ENCODE data around the gene BNC2.
"Not testable (repeated sequence)": the region's sequence is repeated elsewhere in the genome, so short reads cannot be mapped to it uniquely, and the experiment has no call there.

Gene BNC2

DNA sequence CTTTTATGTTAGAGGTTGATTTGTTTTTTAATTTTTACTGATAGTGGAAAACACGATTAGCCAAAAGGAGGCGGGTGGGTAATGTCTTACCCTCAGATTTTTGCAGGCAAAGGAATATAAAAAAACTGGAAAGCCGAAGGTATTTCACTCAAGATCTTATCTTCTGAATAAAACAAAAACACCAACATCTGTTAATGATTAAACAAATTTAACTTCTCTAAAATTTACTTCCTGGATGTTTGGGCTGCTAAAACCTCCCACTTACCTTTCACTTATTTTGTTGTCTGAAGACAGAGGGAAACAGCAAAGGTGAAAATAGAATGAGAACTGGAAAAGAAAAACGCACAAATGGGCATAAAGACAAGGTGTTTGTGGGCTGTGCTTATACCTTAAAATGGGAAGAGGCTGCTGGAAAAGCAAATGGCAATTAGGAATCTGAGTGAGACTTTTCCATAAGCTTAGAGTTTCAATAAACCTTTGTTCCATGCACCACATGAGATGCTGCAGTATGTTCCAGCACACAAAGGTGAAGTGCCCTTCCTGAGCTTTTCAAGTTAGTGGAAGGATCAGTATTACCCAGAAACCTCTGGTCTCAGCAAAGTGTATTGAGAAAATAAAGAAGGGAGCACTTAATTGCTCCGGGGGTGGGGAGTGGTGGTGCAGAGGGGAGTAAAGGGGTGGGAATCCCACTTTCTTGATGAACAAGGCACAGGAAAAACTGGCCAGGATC lies 298.3 kb downstream of the BNC2 start:
- DNase-seq: no peak

DNA sequence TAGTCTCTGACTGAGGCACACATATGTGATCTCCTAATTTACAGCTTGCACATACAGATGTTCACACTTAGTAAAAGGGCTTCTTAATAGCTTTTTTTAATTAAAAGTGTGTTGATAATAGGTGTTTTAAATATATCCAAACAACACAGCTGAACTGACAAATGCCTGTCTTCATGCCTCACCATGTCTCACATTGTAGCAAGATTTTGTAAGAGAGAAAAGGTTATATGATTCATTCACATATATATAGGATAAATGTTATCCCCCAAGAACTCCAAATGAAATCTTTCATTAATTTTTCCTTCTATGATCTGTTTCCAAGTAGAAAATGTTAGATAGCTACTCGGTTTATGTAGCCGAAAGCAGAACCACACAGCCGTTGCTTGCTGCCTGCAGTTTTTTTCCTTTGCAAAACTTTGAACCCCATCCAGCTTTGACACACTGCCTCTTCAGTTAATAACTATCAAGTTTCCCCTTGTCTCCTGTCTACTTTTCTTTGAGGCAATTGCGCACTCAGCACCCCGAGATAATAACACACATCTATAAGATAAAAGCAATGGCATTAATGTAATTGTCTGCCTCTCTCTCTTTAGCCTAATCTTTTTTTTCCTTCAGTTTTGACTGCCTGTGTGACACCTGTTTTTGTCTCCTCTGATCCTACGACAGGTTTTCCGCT lies 299.2 kb downstream of the BNC2 start:
- no peak for DNase-seq

DNA sequence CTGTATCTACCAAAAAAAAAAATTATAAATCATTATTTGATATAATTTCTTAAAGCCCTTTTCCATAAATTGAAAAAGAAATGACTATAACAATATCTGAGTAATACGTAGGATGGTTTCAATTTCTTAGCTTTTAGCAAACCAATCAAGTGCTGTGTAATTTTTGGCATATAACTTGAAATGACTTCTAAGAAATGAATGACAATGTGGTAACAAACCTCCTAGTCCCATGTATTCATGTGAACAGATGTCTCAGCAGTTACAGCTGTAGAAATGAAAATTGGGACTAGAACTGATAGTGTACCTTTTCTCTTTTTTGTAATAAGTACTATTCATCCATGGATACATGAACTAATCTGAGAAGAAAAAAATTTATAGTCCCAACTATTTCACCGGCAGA lies 307.0 kb downstream of the BNC2 start:
- DNase-seq: no peak

DNA sequence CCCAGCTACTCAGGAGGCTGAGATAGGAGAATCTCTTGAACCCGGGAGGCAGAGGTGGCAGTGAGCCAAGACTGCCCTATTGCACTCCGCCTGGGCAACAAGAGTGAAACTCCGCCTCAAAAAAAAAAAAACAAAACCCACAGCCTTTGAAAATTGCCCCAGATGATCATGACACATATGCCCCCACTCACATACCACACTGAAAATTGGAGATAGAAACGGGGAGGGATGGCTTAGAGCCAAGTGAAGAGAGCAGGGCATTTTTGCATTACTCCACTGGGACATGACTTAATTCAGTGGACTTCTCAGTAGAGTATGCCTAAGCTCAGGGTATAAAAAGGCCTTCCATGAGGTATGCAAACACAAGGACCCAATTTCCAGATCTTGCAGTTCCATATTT lies 309.3 kb downstream of the BNC2 start:
- no peak for DNase-seq

DNA sequence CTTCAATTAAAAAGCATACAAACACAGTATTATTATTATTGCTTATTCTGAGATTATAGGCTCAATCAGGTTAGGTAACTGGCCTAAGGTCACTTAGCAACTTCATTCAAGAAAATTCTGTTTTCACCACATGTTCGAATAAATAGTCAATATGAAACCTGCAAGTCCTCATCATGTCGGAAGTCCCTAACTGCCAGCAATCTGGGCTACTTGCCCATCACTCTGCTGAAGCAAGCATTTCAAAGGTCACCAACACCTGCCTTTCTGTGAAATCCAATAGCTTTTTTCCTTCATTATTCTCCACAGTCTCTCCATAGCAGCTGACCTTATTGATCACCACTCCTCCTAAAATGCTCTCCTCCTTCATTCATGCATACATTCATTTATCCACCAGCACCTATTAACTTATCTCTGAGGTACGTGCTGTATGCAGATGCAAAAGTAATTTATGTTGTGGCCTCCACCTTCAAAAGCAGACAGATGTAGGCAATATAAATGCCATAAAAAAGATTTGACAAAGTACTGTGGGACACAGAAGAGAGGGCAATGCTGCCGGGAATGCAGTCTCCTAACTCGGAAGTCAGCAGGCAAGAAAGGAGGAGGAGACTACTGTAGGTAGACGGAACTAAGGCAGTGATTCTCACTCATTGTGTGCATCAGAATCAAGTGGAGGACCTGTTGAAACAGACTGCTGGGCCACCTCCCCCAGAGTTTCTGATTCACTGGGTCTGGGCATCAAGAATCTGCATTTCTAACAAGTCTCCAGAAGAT lies 310.9 kb downstream of the BNC2 start:
- no peak for DNase-seq

DNA sequence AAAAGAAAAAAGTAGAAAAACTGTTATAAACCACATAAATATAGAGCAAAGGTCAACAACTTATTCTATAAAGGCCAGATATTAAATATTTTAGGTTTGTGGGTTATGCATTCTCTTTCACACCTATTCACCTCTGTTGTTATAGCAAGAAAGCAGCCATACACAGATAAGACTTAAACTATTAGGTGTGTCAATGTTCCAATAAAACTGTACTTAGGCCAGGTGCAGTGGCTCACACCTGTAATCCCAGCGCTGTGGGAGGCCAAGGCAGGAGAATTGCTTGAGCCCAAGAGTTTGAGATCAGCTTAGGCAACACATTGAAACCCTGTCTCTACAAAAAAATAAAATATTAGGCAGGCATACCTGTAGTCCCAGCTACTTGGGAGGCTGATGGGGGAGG lies 314.7 kb downstream of the BNC2 start:
- no peak for DNase-seq

DNA sequence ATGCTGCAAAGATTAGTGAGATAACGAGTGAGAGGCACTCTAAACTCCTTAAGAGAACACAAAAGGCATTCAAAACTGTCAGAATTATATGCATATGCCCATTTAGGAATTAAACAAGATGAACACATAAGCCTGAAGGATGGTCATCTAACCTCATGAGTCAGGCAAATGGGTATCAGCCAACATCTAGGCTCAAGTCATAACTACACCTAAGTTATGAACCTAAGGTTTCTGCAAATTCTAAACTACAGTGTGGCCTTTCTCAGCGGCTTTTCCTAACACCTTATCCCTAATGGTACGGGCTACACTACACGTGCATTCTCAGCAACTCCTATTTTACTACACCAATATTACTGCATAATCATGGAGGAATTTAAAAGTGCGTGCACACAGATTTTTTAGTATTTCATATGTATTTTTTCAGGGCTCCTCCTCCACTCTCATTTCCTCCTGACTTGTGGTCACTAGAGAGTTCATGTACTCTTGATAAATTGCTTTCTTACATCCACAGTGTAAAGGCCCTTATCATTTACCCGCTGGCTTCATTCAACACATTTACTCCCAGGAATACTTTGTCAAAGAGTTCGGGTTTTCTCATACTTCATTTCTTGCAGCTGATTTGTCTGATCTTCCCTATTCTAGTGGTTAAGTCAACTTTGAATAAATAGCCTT lies 316.5 kb downstream of the BNC2 start:
- DNase-seq: no peak

DNA sequence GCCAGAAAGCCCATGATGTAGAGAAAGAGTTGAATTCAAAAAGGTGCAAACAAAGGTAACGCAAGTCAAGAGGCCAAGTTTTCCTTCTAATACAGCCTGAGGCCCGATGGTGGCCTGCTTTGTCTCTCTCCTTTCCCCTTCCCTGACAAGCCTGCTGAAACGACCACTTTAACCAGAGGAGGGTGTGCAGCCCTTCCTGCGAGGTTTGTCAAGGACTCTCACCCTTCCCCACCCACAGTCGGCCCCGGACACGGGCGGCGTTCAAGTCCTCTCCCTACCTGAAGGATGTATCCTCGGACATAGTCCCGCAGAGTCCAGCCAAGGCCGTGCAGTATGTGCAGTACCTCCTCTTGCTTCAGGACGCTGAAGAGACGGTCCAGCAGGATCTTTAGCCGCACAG lies 318.2 kb downstream of the BNC2 start:
- no peak for DNase-seq

DNA sequence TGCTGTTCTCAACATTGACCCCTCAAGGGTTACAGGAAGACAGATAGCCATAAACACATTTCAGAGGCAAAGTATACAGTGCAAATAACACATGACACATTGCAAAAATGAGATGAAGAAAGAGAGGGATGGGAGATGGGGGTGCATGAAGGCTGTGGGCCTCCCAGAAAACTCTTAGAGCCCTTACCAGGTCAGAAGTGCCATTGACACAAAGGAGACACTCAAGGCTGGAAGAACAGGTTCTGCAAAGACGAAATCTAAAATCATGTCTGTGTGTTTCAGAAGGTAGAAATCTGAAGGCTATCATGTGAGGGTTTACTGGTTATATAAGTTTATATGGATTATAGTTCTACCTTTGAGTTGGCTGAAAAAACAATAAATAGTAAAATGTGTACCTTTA lies 318.8 kb downstream of the BNC2 start:
- DNase-seq: no peak

DNA sequence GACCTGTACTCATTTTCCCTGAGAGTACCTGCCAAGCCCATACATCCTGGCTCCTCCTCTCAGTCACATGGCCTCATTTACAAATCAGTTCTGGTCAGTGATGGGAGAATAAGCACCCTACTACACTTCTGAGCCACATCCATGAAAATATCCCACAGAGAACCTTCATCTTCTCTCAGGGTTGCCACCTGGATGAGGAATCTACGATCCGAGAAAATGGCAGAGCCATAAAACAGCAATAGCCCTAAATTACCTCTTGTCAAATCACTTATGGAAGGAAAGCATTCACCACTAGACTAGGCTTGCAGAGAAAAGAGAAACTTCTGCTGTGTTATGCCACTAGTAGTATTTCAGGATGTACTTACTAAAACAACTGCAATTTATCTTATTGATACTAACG lies 324.8 kb downstream of the BNC2 start:
- no peak for DNase-seq

DNA sequence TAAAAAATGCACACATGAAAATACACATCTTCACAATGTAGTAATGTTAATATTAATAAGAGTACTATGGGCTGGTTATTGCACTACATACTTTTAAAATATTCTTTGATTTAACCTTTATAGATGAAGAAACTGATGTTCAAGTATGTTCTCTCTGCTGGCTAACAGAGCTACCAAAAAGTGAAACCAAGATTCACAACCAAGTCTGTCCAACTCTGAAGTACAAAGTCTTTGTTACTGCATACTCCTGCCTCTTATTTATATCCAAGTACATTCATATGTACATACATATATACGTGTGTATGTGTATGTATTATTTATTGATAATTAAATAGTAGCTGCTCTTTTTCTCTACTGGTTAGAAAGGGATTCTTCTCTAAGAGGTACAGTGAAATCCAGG lies 325.6 kb downstream of the BNC2 start:
- DNase-seq: no peak

DNA sequence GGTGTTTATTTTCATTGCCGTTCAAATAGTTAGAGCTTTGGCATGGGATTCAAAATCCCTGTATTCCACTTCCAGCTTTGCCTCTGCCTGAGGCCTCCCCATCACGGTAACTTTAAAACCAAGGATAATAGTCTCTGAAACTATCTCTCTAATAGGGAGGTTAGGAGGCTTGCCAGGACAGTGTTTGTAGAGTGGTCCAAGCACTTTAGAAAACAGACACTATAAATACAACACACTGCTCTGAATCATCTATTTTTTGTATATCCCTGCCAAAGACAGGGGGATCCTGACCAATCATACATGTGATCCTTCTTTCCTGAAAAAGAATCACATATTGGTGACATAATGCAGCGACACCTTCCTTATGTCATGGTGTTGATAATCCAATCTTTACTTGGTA lies 326.8 kb downstream of the BNC2 start:
- DNase-seq: no peak

DNA sequence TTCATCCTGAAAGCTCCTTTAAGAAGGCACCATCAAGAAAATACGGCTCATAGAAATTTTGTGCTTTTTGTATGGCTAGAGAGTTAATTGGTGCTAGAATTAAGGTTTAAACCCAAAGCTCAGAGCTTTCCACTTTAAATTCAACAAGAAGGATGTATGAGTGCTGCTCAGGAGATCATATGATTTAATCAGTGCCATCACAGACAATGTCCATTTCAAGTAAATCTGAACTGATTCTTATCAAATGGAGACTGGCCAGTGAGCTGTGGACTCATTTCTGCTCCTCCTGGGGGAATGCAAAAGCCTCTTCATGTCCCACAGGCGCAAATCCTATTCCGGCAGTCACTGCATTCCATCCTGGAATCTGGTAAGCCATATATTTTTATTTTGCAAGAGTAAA lies 327.2 kb downstream of the BNC2 start:
- DNase-seq: no peak

DNA sequence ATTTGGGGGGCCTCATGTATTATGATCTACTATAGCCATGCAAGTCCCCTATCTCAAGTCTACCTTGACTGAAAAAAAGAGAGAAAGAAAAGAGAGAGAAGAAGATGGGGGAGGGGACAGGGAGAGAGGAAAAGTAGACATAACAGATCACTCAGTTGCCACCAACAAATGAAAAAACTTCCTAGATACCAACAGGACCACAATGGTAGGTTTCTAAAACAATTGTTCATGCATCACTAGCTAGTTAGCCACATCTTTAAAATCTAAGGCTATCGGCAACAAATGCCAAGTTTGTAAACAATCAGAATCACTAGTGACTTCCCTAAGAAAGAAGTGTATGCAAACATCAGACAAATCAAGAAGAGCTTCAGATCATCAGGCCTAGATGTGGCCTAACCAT lies 328.2 kb downstream of the BNC2 start:
- DNase-seq: no peak

DNA sequence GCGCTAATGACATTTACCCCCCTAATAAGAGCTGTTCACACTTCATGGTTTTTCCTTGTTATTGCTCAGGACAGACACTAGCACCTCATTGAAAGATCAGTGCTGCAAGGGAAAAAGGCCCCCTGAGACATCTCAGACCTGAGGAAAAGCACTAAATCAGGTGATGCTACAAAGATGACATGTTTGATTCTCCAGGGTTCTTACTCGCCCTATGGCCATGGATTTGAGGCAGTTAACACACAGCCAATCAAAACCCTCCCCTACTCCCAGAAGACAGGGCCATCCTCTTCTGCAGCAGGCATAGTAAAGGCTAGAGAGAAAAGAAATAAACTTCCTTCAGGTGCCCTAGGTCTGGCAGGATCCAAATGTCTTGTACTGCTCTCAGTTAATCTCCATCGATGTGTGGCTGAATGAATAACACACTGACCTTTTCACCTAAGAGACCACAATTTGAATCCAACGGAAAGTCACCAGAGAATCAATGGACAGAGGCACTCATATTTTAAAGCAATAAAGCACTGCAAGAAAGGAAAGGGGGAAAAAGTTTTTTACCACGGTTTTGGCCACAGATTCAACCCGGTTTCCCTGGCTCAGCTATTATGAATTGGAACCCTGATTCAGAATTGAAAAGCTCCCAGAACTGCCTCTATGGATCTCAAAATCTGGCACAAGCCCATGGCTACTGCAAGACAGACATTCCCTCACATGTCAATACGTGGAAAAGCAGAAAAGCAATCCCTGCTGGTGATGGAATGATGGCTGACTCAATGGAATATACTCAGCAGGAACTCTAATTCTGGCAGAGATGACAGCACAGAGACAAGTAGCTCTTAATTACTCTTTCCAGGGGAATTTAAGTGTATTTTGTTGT lies 329.5 kb downstream of the BNC2 start:
- no peak for DNase-seq

DNA sequence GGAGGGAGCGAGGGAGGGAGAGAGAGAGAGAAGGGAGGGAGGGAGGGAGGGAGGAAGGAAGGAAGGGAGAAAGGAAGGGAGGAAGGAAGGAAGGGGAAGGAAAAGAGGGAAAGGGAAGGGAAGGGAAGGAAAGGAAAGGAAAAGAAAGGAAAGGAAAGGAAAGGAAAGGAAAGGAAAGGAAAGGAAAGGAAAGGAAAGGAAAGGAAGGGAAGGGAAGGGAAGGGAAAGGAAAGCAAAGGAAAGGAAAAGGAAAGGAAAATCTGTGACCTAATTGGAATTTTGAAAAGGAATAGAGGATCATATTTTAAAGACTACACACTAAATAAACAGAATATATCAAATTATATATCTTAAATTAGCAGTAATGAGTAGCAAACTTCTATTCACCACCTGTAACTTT lies 330.8 kb downstream of the BNC2 start:
- not testable (repeated sequence) for DNase-seq

DNA sequence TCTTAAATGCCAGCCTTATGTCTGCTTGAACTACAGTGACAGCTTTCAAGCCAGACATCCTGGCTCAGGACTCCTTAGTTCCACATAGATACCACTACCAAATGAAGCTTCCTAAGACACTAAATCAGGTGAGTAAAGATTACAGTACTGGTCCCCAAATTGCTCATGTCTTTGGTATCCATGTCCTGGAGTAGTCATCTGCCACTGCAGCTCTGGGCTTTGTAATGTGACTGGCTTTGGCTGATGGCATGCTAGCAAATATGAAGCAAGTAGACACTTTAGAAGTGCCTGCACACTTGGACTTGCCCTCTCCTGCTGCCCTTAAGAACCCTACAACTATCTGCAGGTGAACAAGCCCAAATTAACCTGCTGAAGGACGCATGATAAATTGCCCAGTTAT lies 334.9 kb downstream of the BNC2 start:
- no peak for DNase-seq

DNA sequence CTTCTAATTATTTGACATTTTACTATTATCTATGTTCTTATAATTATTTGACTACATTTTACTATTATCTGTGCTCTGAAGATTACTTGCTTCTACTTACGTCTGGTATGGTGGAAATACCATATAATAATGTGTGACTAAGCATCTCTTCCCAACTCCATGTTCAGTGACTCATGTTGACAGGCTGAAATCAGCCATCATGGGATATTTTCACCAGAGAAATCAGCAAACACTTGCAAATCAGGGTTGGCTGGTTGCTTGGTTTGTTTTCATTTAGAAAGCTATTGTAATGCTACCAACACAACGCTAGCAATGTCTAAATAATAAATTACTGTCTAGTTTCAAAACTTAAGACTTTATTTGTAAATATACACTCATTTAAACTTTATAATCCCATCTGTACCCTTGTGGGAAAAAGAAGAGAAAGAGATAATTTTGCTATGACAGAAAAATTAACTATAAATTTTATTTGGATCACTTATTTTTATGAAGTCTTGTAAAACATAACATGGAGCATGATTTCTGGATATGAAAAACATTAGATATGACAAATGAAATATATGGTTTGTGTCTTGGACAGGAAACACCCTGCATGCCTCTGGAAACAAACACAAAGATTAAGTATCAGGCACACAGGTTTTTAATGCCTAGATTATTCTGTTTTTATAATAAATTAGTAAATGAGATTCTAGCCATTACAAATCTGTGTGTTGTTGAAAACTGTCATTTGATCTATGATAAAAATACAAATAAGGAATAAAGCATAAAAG lies 337.6 kb downstream of the BNC2 start:
- DNase-seq: no peak

DNA sequence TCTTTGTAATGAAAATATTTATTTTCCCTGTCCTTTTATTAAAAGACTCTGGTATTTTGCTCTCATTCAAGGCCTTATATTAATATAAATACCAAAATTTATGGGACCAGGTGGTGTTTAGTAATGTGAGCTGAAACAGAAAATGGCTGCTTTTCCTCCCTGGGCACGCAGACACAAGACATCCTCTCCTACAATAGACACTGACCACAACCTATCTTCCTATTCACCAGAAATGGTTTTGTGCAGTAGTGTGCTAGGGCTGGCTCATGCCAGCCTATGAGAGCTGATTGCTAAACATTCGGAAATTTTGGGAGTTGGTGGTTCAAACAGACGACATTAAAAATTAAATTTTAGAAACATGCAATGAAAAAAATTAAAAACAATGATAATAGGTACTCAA lies 338.2 kb downstream of the BNC2 start:
- DNase-seq: no peak

DNA sequence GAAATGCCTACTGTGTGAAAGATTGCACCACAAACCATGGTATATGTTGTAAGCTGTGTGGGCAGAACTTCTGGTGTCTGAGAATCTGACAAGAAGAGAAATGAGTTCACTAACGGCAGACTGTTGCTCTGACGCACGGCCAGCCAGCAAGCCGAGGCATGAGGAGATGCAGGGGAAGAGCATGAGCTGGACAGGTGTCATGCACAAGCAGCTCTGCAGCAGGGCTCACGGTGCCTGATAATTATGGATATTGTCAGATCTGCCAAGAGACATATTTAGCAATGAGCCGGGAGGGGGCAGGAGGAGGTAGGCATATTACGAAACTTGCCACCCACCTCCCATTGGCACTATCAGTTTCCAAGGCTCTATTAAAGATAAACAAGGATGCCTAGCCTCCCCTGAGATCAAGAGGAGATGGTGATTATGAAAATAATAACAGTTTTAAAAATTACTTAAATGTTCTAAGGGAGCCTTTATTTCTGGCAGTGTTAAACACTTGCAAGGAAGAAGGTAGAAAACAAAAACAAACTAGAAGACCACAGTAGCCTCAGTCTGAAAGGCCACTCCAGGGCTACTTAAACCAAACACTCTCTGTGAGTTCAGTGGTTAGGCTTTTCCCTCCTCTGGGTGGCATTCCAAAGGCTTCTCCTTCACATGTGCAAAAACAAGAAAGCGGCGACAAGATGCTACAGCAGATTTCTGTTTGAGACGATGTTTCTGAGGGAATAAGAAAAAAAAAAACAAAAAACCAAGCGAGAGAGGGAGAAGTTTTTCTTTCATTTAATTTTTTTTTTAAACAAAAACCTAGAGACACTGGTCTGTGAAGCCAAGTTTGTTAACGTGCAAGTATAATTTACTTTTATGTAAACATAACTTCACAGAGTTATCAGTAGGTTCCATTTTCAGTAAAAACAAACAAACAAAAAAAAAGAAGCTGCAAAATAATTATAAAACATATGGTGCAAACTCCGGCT lies 339.5 kb downstream of the BNC2 start:
- DNase-seq: no peak

DNA sequence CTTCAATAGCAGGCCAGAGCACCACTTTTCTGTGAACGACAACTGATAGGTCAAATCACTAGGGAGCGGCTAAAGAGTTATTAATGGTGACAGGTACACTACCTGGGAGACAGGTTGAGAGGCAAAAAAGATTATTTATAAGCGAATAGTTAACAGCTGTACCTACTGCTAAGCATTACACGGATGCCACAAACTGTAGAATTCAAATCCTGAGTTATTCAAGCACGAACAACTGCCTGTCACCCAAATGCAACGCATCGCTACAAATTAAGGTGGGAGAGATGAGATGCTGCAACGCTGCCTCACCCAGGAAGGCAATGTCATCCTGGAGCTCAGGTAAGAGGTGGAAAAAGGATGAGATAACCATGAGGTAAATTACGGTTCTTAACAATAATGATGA lies 342.9 kb downstream of the BNC2 start:
- no peak for DNase-seq

Data from NCI-H510A treated with DMSO at 0.1 percent for 48 hours (cell line).